Right lobe of liver (tissue), 4 donors: ENCODE data around the gene SDS.

ENCODE experiments used
- CTCF ChIP-seq, 4 donors: fragments of 200-600 bp in 3 of 4; fragments of 450-650 bp in 1 of 4; IDR thresholded peaks; one replicate each; pipeline versions ENCODE4 v1.5.1 to v1.8.0; 2016 to 2022; ENCODE audit warnings: antibody characterized with exemption in 4 of 4, mild to moderate bottlenecking in 2 of 4
- POLR2A ChIP-seq: fragments of 450-650 bp; IDR thresholded peaks from one replicate; pipeline ENCODE4 v1.6.1; 2017; ENCODE audit warnings: antibody characterized with exemption, mild to moderate bottlenecking
- donor health status: DM: no; HTN: no; CAD: no.
- donor health status: DM: no; HTN: no; CAD: no.
- donor health status: DM: no; HTN: yes; CAD: no.

- TF ChIP-seq POLR2A (no peak), CTCF (IDR thresholded peaks at IDR 0.05) (no peak)
Measured at GRCh38 chr12:113436993-113437728, 33.5 kb upstream of the SDS start.
